Testis (tissue), 3 donors: ENCODE measurements around the gene RTL1. TPM values are rescaled to one million over a fixed set of nuclear protein-coding genes. Genes with fewer than 3 reads are reported as not detected.

Experiments used
- DNase-seq: peaks from one replicate; pipeline ENCODE4 v3.0.0-alpha.2; 2019
- H3K27ac ChIP-seq, 2 donors: fragments of 200-600 bp; sonication (generic); one replicate each; pipeline ENCODE4 v1.5.1; 2019
- H3K27me3 ChIP-seq: fragments of 200-600 bp; sonication (generic); one replicate; pipeline ENCODE4 v1.5.1; 2019
- H3K36me3 ChIP-seq: fragments of 200-600 bp; sonication (generic); one replicate; pipeline ENCODE4 v1.5.1; 2017; ENCODE audit warnings: low read depth; ENCODE audit errors: missing control alignments
- H3K4me1 ChIP-seq: fragments of 200-600 bp; sonication (generic); one replicate; pipeline ENCODE4 v1.5.1; 2019
- H3K4me3 ChIP-seq, 2 donors: fragments of 200-600 bp; sonication (generic); one replicate each; pipeline ENCODE4 v1.5.1; 2017 to 2019
- H3K9me3 ChIP-seq: fragments of 200-600 bp; sonication (generic); one replicate; pipeline ENCODE4 v1.5.1; 2017
- POLR2A ChIP-seq: fragments of 450-650 bp; IDR thresholded peaks from one replicate; pipeline ENCODE4 v1.6.1; 2017; ENCODE audit warnings: antibody characterized with exemption, mild to moderate bottlenecking, moderate library complexity
- WGBS, 2 donors: methylation state at CpG; one replicate each; pipeline ENCODE4 v1.1.5; 2018; 5-methylcytosine and 5-hydroxymethylcytosine counted together
- intact Hi-C: fragments of 100-400 bp; cut with DNase I; formaldehyde crosslinking; loops from one replicate; pipeline ENCODE4 v1.15.1; 2023; ENCODE audit warnings: low total_unique reads
- polyA plus RNA-seq: library from polyadenylated mRNA; stranded (reverse); fragments of 350-450 nt; fragmentation: Illumina TruSeq; extraction: RNeasy Lipid Tissue Mini Kit (QIAGEN cat#74804); gene quantifications from one replicate; pipeline ENCODE4 v1.2.3, GENCODE V29; 2014; ENCODE audit warnings: low read depth, low replicate concordance; ENCODE audit not compliant: insufficient read depth
- total RNA-seq, 2 donors: library from RNA; depleted of rRNA; stranded (reverse); fragments of >200 nt; gene quantifications; one replicate each; pipeline ENCODE4 v1.2.3, GENCODE V29; 2016
- TF ChIP-seq, protein P1 (sequence below), 3 experiments: fragments of 450-650 bp in 2 of 3; fragments of 200-600 bp in 1 of 3; sonication (generic) in 1 of 3; IDR thresholded peaks; one replicate each; pipeline ENCODE4 v1.5.1; 2016 to 2019; ENCODE audit warnings: antibody characterized with exemption in 3 of 3, mild to moderate bottlenecking in 2 of 3, moderate library complexity in 1 of 3

Gene RTL1
- total and polyA plus RNA-seq, 3 donors from 2014 or later, result 0.34 to 1.2 (median 0.94) TPM

DNA sequence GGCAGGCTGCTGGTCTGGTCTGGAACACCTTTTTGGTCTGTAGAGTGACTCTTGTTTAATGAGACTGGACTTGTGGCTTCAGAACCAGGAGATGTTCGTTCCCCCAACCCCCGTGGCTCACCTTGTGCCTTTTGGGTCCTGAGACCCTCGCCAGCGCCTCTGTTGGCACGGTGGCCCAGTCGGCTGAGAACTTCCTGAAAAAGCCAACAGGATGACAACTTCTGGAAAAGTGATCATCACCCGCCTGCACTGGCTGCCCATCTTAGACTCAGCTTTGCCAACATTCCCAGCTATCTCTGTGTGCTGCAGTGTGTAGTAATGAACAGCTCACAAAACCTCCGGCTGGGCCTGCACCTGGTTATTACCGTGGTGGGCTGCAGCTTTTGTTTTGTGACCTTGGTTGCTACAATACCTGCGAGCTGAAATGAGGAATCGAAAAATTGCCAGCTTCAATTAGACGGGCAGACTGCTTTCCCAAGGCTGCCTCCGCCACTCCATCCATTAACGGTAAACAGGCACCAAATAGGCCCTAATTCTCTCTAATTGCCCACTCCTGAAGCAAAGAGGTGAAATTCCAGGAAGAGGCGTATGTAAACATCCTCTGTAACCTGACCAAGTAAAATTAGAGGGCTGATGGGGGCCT, 61.6 kb downstream of the RTL1 start:
- no peak overlapping the region for H3K27ac ChIP-seq
- no peaks in the 10 kb centered on the region for H3K9me3 ChIP-seq
- no peaks in the 10 kb centered on the region for H3K36me3 ChIP-seq
- TF ChIP-seq, protein P1, sequence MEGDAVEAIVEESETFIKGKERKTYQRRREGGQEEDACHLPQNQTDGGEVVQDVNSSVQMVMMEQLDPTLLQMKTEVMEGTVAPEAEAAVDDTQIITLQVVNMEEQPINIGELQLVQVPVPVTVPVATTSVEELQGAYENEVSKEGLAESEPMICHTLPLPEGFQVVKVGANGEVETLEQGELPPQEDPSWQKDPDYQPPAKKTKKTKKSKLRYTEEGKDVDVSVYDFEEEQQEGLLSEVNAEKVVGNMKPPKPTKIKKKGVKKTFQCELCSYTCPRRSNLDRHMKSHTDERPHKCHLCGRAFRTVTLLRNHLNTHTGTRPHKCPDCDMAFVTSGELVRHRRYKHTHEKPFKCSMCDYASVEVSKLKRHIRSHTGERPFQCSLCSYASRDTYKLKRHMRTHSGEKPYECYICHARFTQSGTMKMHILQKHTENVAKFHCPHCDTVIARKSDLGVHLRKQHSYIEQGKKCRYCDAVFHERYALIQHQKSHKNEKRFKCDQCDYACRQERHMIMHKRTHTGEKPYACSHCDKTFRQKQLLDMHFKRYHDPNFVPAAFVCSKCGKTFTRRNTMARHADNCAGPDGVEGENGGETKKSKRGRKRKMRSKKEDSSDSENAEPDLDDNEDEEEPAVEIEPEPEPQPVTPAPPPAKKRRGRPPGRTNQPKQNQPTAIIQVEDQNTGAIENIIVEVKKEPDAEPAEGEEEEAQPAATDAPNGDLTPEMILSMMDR (IDR thresholded peaks at IDR 0.05), result no peak
- no peak for TF ChIP-seq POLR2A
- intact Hi-C loops, result no loop called here
- 79 to 81% methylated on average over 15 of the region's 15 CpGs for WGBS, 2 donors
- peaks cover 8% of the 10 kb centered on the region for H3K4me1 ChIP-seq
- no peak overlapping the region for H3K4me3 ChIP-seq
- no peaks in the 10 kb centered on the region for H3K27me3 ChIP-seq
- no peak for DNase-seq

GRCh38 chr14:100841066-100841760, 62.3 kb downstream of the RTL1 start:
- no peak for DNase-seq
- H3K4me1 ChIP-seq, result peaks cover 8% of the 10 kb centered on the region

GRCh38 chr14:100840286-100841065, 63.0 kb downstream of the RTL1 start:
- Histone ChIP-seq H3K4me1 (peaks cover 8% of the 10 kb centered on the region), H3K9me3 (no peaks in the 10 kb centered on the region), H3K4me3 (no peak overlapping the region), H3K27ac (no peak overlapping the region), H3K27me3 (no peaks in the 10 kb centered on the region), H3K36me3 (no peaks in the 10 kb centered on the region)
- TF ChIP-seq POLR2A, result no peak
- TF ChIP-seq, protein P1 (IDR thresholded peaks at IDR 0.05), result no peak
- WGBS, 2 donors, result 85 to 86% methylated on average over 20 to 21 of the region's 21 CpGs
- intact Hi-C loops, result no loop called here
- DNase-seq, result no peak

More at GRCh38 chr14:100841066-100841760, 62.3 kb downstream of the RTL1 start:
- Histone ChIP-seq H3K4me3 (no peak overlapping the region), H3K27ac (no peak overlapping the region), H3K36me3 (no peaks in the 10 kb centered on the region), H3K9me3 (no peaks in the 10 kb centered on the region), H3K27me3 (no peaks in the 10 kb centered on the region)
- intact Hi-C loops, result no loop called here
- WGBS, 2 donors, result 80 to 84% methylated on average over 7 to 21 of the region's 21 CpGs
- TF ChIP-seq POLR2A, result no peak
- TF ChIP-seq, protein P1 (IDR thresholded peaks at IDR 0.05), result no peak

GRCh38 chr14:100839681-100840111, 63.8 kb downstream of the RTL1 start:
- Histone ChIP-seq H3K27me3 (no peaks in the 10 kb centered on the region), H3K4me1 (peaks cover 8% of the 10 kb centered on the region), H3K4me3 (no peak overlapping the region), H3K27ac (no peak overlapping the region), H3K9me3 (no peaks in the 10 kb centered on the region), H3K36me3 (no peaks in the 10 kb centered on the region)
- DNase-seq, result no peak
- intact Hi-C loops, result no loop called here
- no peak for TF ChIP-seq POLR2A
- TF ChIP-seq, protein P1 (IDR thresholded peaks at IDR 0.05), result no peak
- 53 to 73% methylated on average over 13 to 14 of the region's 14 CpGs for WGBS, 2 donors
